ENCODE measurements around the gene STAM2.

DNA sequence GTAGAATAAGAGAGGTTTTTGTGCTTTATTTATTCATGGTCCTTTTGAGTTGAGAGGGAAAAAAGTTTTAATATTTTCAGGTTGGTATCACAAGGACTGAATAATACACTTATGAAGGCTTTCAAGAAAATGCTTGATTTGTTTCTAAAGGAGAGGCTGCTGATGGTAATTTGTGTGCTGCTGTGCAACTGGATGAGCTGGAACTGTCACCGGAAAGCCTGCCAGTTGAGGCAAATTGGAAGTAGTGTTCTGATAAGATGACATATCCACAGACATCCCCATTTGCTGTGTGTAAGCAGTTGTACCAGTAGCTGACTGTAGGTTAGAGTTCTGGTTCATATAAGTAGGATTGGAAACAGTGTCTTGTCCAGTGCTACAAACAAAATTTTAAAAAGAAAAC lies 55.1 kb downstream of the STAM2 start:
- TF ChIP-seq, protein P1, sequence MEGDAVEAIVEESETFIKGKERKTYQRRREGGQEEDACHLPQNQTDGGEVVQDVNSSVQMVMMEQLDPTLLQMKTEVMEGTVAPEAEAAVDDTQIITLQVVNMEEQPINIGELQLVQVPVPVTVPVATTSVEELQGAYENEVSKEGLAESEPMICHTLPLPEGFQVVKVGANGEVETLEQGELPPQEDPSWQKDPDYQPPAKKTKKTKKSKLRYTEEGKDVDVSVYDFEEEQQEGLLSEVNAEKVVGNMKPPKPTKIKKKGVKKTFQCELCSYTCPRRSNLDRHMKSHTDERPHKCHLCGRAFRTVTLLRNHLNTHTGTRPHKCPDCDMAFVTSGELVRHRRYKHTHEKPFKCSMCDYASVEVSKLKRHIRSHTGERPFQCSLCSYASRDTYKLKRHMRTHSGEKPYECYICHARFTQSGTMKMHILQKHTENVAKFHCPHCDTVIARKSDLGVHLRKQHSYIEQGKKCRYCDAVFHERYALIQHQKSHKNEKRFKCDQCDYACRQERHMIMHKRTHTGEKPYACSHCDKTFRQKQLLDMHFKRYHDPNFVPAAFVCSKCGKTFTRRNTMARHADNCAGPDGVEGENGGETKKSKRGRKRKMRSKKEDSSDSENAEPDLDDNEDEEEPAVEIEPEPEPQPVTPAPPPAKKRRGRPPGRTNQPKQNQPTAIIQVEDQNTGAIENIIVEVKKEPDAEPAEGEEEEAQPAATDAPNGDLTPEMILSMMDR (IDR thresholded peaks at IDR 0.05; ENCODE audit: insufficient read depth, low read depth, low read length) = no peak
- TF ChIP-seq EZH2 (IDR thresholded peaks at IDR 0.05; ENCODE audit: insufficient read depth, low read length) = no peak

Measured in astrocyte (in vitro differentiated cells and primary cell).